PC-9 (cell line): Measurements from ENCODE around the gene CEP41. TPM values are rescaled to one million over a fixed set of nuclear protein-coding genes. Genes with fewer than 3 reads are reported as not detected.

ENCODE experiments used
- BruUV-seq: library from RNA; stranded (reverse); fragments of 400-500 nt; replicated peaks from 2 replicates; lab custom pipeline; 2021; lab: Mats Ljungman, UMichigan
- CTCF ChIA-PET: fragments of 300-600 bp; sonication (Branson Sonifier 250); formaldehyde crosslinking; loops from one replicate; lab custom pipeline; 2022; ENCODE audit warnings: antibody characterized with exemption; lab: Charles Lee
- POLR2A ChIA-PET: fragments of 300-600 bp; sonication (Branson Sonifier 250); formaldehyde crosslinking; loops from one replicate; lab custom pipeline; 2022; ENCODE audit warnings: antibody characterized with exemption; ENCODE audit not compliant: unreplicated experiment; lab: Charles Lee
- DNase-seq, 2 experiments: peaks; one replicate each; pipeline versions ENCODE4 v3.0.0 to v3.0.0-alpha.2; 2015 to 2022; ENCODE audit warnings: mixed read lengths in 1 of 2
- H2AFZ ChIP-seq: fragments of 200-600 bp; sonication (generic); 2 replicates; pipeline ENCODE4 v1.8.1; 2017; ENCODE audit warnings: antibody characterized with exemption
- H3F3A ChIP-seq: fragments of 200-600 bp; sonication (generic); 2 replicates; pipeline ENCODE4 v1.8.1; 2017; ENCODE audit warnings: antibody characterized with exemption, mild to moderate bottlenecking, low read depth; ENCODE audit not compliant: insufficient read depth
- H3K27ac ChIP-seq: fragments of 200-600 bp; sonication (generic); 2 replicates; pipeline ENCODE4 v1.6.1; 2016; ENCODE audit warnings: mixed run types
- H3K27me3 ChIP-seq: fragments of 200-600 bp; sonication (generic); 2 replicates; pipeline ENCODE4 v1.6.1; 2016; ENCODE audit warnings: low read depth, mixed run types; ENCODE audit not compliant: insufficient read depth
- H3K36me3 ChIP-seq: fragments of 200-600 bp; sonication (generic); 2 replicates; pipeline ENCODE4 v1.6.1; 2016; ENCODE audit warnings: low read depth, mixed run types
- H3K4me1 ChIP-seq: fragments of 200-600 bp; sonication (generic); replicated peaks from 2 replicates; pipeline ENCODE4 v1.6.1; 2016; ENCODE audit warnings: mixed run types; ENCODE audit not compliant: insufficient read depth
- H3K4me2 ChIP-seq: fragments of 200-600 bp; sonication (generic); 2 replicates; pipeline ENCODE4 v1.6.1; 2017; ENCODE audit warnings: mixed run types
- H3K4me3 ChIP-seq: fragments of 200-600 bp; sonication (generic); 2 replicates; pipeline ENCODE4 v1.6.1; 2016; ENCODE audit warnings: mixed run types
- H3K79me2 ChIP-seq: fragments of 200-600 bp; sonication (generic); 2 replicates; pipeline ENCODE4 v1.6.1; 2017; ENCODE audit warnings: low read depth, mixed run types
- H3K9me2 ChIP-seq: fragments of 200-600 bp; sonication (generic); 2 replicates; pipeline ENCODE4 v1.8.1; 2017; ENCODE audit warnings: mild to moderate bottlenecking; ENCODE audit not compliant: insufficient read depth
- H3K9me3 ChIP-seq: fragments of 200-600 bp; sonication (generic); 2 replicates; pipeline ENCODE4 v1.8.1; 2016; ENCODE audit warnings: low read depth; ENCODE audit not compliant: insufficient read depth
- H4K20me1 ChIP-seq: fragments of 200-600 bp; sonication (generic); 2 replicates; pipeline ENCODE4 v1.8.1; 2017; ENCODE audit not compliant: insufficient read depth
- EZH2 ChIP-seq: fragments of 200-600 bp; sonication (generic); IDR thresholded peaks from 2 replicates; pipeline ENCODE4 v1.8.0; 2017; ENCODE audit warnings: antibody characterized with exemption, low read depth
- intact Hi-C: fragments of 100-400 bp; cut with micrococcal nuclease; formaldehyde crosslinking; loops from one replicate; pipeline ENCODE4 v1.10.0; 2022; ENCODE audit not compliant: unreplicated experiment
- total RNA-seq: library from RNA; stranded (reverse); gene quantifications from 2 replicates; pipeline ENCODE4 v1.2.3, GENCODE V29; 2021
- TF ChIP-seq, protein P1 (sequence below): fragments of 200-600 bp; sonication (generic); conservative IDR thresholded peaks from 2 replicates; pipeline ENCODE4 v1.6.1; 2017; ENCODE audit warnings: mixed run types, antibody characterized with exemption, mild to moderate bottlenecking, moderate library complexity

The CEP41 gene
- total RNA-seq, 1 experiment from 2014 or later: 18.0 TPM

- Histone ChIP-seq H3K27ac (no peak overlapping the region), H3K9me3 (no peaks in the 10 kb centered on the region), H3K36me3 (no peaks in the 10 kb centered on the region), H3K4me1 (peaks cover 55% of the 10 kb centered on the region), H3K4me3 (no peak overlapping the region; the same call in 1 of the 2 replicates), H3F3A (peaks cover 19% of the 10 kb centered on the region), H3K4me2 (peak overlapping the region; percentile 65), H4K20me1 (no peaks in the 10 kb centered on the region), H3K27me3 (no peaks in the 10 kb centered on the region), H3K79me2 (no peaks in the 10 kb centered on the region), H2AFZ (no peak overlapping the region), H3K9me2 (no peaks in the 10 kb centered on the region)
- intact Hi-C loops: no loop called here
- CTCF ChIA-PET: no interaction called here
- POLR2A ChIA-PET: interaction anchor here (0.6 kb wide), 1 partner anchor 138 kb away, joined by 4 read pairs; no protein-coding TSS in a partner anchor
- DNase-seq: no peak
- no TSS peak for BruUV-seq
- TF ChIP-seq, protein P1, sequence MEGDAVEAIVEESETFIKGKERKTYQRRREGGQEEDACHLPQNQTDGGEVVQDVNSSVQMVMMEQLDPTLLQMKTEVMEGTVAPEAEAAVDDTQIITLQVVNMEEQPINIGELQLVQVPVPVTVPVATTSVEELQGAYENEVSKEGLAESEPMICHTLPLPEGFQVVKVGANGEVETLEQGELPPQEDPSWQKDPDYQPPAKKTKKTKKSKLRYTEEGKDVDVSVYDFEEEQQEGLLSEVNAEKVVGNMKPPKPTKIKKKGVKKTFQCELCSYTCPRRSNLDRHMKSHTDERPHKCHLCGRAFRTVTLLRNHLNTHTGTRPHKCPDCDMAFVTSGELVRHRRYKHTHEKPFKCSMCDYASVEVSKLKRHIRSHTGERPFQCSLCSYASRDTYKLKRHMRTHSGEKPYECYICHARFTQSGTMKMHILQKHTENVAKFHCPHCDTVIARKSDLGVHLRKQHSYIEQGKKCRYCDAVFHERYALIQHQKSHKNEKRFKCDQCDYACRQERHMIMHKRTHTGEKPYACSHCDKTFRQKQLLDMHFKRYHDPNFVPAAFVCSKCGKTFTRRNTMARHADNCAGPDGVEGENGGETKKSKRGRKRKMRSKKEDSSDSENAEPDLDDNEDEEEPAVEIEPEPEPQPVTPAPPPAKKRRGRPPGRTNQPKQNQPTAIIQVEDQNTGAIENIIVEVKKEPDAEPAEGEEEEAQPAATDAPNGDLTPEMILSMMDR: no peak
These were observed 89.6 kb downstream of the CEP41 start for GRCh38 chr7:130350945-130351790.

DNA sequence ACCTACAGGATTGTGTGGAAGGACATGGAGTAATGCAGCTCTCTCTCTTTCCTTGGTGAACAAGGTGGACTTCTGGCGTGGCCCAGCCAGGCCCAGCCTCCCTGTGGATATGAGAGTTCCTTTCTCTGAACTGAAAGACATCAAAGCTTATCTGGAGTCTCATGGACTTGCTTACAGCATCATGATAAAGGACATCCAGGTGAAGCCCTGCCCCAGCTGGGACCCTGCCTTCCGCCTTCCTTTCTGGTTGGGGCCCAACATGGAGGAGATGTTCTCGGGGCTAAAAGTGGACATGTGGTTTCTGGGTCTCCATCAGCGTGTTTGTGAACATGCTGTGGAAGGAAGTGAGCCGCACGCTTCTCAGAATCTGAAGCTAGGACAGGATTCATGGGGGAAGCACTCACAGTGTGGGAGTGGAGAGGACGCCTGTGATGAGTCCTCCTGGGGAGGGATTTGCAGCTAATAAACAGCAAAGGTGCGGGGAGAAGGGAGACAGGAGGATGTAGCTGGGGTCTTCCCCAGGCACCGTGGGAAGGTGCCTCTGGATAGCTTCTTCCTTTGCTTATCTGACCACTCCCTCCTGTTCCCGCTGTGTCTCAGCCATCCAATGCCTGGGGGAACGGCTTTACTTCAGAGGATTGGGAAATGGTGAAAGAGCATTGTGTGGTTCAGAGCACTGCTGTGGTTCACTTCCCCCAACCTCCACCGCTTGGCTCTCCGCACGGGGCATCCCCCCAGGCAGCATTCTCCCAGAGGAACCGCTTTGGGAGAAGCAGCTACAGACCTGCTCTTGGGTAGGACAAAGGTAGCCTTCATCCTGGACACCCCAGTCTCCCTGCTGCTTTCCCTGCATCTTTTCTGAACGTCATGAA lies 90.7 kb downstream of the CEP41 start:
- H3K9me3 ChIP-seq: no peaks in the 10 kb centered on the region
- no peaks in the 10 kb centered on the region for H3K36me3 ChIP-seq
- peak in 1 of 2 experiments; percentile 80 for DNase-seq
- H3F3A ChIP-seq: peaks cover 10% of the 10 kb centered on the region; the same call in 1 of the 2 replicates
- peaks cover 46% of the 10 kb centered on the region for H3K4me1 ChIP-seq
- H2AFZ ChIP-seq: peak overlapping the region; percentile 54
- intact Hi-C loops: no loop called here
- no peak overlapping the region; the same call in 1 of the 2 replicates for H3K4me3 ChIP-seq
- peak overlapping the region; percentile 65 for H3K4me2 ChIP-seq
- H3K27ac ChIP-seq: peak overlapping the region; percentile 4; the same call in 1 of the 2 replicates
- no peaks in the 10 kb centered on the region for H3K79me2 ChIP-seq
- CTCF ChIA-PET: interaction anchor here (0.5 kb wide), 1 partner anchor 23 kb away, joined by 3 read pairs; no protein-coding TSS in a partner anchor
- POLR2A ChIA-PET: interaction anchor here (0.6 kb wide), 1 partner anchor 139 kb away, joined by 4 read pairs; no protein-coding TSS in a partner anchor
- H3K9me2 ChIP-seq: no peaks in the 10 kb centered on the region
- BruUV-seq: no TSS peak
- no peaks in the 10 kb centered on the region for H3K27me3 ChIP-seq
- no peaks in the 10 kb centered on the region for H4K20me1 ChIP-seq
- no peak for TF ChIP-seq EZH2
- TF ChIP-seq, protein P1: no peak

GRCh38 chr7:130346941-130347340 lies 93.9 kb downstream of the CEP41 start:
- no peak overlapping the region for H3K4me3 ChIP-seq
- no peaks in the 10 kb centered on the region for H3K9me2 ChIP-seq
- peaks cover 23% of the 10 kb centered on the region for H3K4me1 ChIP-seq
- H3K9me3 ChIP-seq: no peaks in the 10 kb centered on the region
- BruUV-seq: no TSS peak
- no peak overlapping the region for H3K27ac ChIP-seq
- no peak overlapping the region for H2AFZ ChIP-seq
- TF ChIP-seq EZH2: no peak
- TF ChIP-seq, protein P1: no peak
- no peak overlapping the region for H3K4me2 ChIP-seq
- H4K20me1 ChIP-seq: no peaks in the 10 kb centered on the region
- CTCF ChIA-PET: no interaction called here
- POLR2A ChIA-PET: no interaction called here
- H3K27me3 ChIP-seq: no peaks in the 10 kb centered on the region
- peaks cover 9% of the 10 kb centered on the region; the same call in 1 of the 2 replicates for H3F3A ChIP-seq
- no peak for DNase-seq
- no peaks in the 10 kb centered on the region for H3K36me3 ChIP-seq
- no peaks in the 10 kb centered on the region for H3K79me2 ChIP-seq
- intact Hi-C loops: no loop called here
